Astrocyte of the hippocampus (primary cell): Measurements from ENCODE around the gene CCDC40.
"Not testable (repeated sequence)": the region's sequence is repeated elsewhere in the genome, so short reads cannot be mapped to it uniquely, and the experiment has no call there.

Experiments
- DNase-seq: peaks from one replicate; pipeline ENCODE4 v3.0.0; 2011; ENCODE audit warnings: low read depth, low spot score

Gene CCDC40

DNA sequence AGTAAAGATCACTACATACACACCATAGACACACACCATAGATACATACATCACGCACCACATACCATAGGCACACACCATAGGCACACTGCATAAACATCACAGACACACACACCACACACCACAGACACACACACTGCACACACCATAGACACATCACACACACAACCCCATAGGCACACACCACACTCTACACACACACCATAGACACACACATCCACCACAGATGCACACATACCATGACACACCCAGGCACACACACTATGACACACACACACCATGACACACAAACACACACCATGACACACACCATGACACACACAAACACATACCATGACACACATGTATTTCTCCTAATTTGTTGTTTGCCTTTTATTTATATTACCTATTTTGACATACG lies 14.8 kb upstream of the CCDC40 start:
- DNase-seq, result no peak

DNA sequence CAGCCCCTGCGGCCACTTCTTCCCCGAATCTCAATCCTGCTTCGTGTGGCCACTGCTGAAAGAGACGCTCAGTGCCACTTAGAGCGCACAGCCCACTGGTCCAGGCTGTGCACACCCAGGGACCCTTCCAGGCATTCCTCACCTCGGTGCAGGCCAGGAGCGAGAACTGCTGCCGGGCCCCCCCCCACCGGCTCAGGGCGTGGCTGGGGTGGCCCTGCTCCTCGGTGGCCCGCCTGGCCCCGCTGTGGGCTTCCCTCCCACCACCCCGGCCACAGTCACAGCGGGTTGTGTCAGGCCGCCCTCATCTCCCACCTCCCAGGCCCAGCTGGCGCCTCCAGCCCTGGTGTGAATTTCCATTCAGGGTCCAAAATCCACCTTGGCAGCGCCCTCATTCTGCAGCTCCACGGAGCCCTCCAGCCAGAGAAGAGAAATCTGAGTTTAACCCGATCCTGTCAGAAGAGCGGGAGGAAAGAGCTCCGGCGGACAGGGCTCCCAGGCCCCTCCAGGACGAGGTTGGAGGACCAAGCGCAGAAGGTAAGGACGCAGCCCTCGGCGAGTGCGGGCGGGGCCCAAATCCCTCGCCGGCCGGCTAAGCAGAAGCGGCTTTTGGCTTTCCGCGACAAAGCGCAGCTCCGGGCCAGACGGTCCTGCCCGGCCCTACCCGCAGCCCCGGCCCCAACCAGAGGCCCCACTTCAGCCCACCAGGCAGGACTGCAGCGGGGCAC lies 12.8 kb upstream of the CCDC40 start:
- no peak for DNase-seq

DNA sequence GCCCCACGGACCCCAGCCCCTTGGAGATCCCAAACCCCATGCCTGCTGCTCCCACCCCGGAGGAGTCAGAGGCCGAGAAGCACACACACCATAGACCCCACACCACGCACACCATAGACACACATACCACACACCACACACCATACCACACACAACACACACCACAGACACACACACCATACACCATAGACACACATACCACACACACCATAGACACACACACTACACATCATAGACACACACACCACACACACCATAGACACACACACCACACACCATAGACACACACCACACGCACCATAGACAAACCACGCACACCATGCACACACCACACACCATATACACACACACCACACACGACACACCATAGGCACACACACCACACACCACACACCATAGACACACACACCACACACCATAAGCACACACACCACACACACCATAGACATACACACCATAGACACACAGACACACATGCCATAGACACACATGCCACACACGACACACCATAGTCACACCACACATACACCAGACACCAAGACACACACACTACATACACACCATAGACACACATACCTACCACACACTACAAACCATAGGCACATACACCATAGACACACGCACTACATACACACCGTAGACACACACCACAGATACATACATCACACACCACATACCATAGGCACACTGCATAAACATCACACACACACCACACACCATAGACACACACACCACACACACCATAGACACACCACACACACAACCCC lies 12.1 kb upstream of the CCDC40 start:
- DNase-seq, result no peak

DNA sequence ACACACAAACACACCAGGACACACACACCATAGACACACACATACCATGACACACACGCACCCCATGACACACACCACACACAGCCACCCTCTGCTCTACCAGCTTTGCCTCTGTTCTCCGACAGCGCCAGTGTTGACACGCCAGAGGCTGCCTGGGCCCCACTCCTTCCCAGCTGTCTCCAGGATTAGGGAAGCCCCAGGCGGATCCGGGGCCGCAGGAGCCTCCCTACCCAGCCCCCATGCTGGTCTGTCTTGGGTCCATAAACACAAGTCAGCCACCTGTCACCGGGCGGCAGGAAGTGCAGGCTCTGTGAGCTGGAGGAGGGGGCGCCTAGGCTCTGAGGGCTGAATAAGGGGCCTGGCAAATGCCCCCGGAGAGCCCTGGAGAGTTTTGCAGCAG lies 11.3 kb upstream of the CCDC40 start:
- DNase-seq, result no peak

DNA sequence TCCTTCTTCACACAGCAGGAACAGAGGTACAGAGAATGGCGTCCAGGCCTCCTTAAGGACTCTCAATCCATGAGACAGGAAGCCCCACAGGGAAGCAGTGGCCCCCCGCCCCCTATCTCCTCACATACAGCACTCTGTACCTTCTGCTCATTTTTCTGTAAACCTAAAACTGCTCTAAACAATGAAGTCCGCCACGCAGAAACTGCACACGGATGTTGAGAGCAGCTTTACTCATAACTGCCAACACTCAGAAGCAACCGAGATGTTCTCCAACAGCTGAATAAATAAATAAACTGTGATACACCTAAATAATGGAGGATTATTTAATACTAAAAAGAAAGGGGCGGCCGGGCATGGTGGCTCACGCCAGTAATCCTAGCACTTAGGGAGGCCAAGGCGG lies 10.6 kb upstream of the CCDC40 start:
- DNase-seq, result no peak

- DNase-seq, result no peak
Measured at GRCh38 chr17:80026359-80027042, 9.9 kb upstream of the CCDC40 start.

DNA sequence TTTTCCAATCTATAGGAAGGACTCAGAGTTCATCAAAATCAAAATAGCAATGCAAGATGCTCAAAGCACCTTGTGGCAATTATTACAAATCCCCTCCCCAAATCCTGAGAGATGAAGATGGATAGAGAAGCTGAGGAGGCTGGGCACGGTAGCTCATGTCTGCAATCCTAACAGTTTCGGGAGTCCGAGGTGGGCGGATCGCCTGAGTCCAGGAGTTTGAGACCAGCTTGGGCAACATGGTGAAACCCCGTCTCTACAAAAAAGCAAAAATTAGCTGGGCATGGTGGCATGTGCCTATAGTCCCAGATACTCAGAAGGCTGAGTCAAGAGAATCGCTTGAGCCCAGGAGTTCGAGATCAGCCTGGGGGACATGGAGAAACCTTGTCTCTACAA lies 9.4 kb upstream of the CCDC40 start:
- no peak for DNase-seq

- peak; percentile 66 for DNase-seq
Measured at GRCh38 chr17:80028030-80028429, 8.4 kb upstream of the CCDC40 start.

DNA sequence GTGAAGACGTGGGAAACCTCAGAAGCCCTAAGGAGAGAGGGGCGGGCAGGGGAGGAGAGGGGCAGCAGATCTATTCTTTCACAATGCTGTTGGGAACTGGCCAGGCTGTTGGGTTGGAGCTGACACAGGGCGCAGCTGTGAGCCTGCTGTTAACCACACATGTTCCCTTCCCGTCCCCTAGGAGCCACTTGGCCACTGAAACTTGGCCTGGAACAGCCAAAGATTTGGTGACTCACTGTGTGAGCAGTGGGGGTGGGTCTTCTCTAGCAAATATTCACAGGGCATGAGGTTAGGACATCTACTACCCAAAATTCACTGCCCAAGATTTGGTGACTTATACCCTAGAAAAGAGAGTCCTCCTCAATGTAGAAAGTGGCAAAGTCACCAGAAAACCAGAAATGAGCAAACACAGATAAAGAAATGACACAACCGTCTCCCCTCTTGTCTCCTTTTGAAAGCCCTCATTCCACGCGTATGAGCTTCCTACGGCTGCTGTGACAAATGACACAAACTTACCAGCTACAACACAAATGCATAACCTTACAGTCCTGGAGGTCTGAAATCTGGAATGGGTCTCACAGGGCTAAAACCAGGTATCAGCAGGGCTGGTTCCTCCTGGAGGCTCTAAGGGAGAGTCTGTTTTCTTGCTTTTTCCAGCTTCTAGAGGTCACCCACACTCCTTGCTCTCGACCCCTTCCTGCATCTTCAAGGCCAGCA lies 7.0 kb upstream of the CCDC40 start:
- DNase-seq, result peak; percentile 83

DNA sequence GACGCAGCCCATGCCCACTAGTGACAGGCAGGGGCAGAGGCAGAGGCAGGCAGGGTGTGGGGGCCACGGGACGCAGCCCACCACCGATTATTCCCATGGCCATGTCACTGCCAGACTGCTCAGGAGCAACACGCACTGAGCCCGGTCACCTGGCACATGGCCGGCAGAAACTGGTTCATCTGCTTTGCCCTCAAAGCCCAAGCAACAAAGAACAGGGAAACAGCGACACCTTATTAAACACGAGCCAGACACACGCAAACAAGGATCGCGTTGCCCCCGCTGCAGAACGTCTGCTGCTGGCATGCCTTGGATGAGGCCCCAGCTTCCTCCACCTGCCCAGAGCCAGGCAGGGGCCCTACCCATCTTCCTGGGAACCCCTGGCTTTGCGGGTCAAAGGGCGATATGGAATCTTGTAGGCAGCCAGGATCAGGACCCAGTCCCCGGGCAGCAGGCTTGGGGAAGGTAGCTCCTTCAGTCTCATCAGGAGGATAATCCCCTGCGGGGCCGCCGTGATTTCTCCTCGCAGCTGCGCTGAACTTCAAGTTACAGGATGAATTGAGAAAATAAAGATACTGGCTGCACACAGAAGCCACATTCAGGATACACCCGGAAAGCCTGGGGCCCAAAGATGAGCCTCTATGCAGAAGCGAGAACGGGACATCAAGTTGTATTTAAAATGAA lies 5.6 kb upstream of the CCDC40 start:
- DNase-seq, result no peak

DNA sequence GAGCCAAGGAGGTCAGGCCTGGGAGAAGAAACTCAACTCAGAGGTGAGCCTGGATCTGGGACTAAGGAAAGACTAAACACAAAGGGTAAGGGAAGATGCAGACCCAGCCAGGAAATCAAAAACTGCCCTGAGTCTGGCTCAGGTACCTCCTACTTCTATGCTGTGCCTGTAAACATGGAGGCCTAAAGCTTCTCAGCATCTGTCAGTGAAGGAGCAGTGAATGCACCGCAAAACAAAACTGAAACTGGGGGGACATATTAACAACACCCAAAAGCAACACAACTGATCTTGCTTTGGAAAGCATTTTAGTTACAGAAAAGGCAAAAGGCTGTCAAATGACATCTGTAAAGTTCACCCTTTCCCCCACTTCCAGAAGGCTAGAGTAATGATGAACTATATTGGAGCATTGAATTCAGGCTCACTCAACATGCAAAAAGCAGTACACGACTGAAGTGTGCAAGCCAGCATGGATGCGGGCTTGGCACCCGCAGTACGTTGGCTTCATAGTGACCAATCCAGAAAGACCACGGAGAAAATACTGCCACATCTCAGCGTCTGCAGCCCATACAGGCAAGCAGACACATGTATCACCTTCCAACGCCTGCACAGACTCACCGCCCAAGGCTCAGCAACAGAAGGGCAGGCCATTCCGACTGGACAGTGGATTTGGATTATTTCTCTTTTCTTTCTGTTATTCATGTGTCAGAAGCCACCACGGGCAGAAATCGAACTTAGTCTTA lies 4.6 kb upstream of the CCDC40 start:
- DNase-seq, result no peak

DNA sequence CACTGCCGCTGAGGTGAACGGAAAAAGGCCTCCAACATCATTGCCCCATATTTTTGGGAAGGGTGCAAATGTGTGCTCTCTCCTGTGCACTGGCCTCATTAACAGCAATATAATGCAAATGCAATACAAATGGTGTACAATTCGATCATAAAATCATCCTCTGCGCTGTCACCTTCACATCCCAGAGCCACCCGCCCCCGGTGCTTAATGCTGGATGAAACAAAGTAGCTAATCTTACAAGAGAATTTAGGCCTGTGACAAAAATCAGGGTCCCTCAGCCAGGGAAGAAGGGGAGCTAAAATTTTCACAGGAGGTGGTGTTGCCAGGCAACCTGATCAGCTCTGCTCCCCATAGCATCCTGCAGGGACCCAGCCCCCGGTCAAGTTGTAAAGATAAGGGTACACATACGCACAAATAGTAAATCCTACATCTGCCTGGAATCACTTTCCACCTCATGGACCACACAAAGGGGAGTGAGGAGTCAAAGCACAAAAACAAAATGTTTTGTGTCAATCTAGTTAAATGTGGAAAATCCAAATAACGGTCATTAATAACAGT lies 3.7 kb upstream of the CCDC40 start:
- no peak for DNase-seq

DNA sequence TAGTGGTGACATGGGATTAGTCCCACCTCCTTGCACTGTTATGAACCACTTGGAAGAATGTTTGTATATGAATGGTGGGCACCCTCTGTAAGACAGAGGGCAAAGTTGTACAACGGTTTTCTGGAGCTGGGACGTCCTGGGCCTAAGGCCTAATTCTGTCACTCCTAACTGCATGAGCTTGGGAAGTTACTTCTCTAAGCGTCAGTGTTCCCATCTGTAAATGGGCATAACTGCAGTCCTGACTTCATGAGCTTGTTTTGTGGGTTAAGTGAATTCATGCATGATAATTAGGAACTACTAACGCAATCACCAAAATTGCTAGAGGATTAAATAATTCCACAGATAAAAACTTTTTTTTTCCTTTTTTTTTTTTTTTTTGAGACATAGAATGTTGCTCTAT lies 2.6 kb upstream of the CCDC40 start:
- DNase-seq, result no peak

- DNase-seq, result peak; percentile 60
Measured at GRCh38 chr17:80034791-80035686, 1.4 kb upstream of the CCDC40 start.

DNA sequence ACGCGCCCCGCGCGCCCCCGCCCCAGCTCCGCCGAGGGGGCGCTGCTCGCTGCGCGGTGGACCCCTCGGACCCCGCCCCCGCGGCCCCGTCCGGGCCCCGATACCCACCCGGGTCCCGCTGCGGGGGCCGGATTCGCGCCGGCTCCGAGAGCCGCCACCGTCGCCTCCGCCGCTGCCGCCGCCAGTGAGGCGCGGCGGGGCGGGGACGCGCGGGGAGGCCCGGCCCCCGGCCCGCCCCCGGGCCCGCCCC lies 830 bp upstream of the CCDC40 start, which contains the start of gene TBC1D16:
TBC1D16 (minus strand) TSS at position 186 of the 250 bp plus-strand sequence. CDS start 22,325 bp downstream, outside the sequence.
- no peak for DNase-seq

DNA sequence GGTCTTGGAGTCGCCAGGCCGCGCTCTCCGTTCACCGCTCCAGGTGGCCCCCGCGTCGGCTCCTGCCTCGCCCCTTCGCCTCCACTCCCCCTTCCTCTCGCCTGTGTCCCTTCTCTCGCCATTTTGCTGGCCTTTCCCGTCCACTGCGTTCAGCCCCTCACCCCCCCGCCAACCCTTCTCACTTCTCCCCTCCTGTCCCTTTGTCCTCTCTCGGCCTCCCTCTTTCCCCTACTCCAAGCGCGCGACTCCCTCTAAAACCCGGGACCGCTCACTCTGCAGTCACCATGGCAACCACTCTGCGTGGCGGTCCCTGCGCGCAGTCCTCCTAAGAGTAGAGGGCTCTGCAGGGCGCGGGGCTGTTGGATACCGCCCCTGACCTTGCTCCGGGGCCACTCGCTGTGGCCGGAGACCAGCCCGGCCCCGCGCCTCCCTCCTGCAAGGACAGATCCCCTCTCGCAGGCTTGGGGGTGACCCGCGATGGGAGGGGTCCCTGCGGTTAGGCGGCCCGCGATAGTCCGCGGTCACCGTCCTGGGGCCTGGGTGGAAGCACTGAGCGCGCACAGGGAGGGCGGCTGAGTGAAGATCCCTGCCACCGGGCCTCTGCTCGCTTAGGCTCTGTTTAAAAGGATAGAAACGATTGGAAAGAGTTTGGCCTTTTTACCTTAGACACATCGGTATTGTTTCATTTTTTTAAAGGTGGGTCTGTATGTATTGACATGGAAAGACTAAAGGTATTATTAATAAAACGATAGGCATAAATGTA lies 454 bp downstream of the CCDC40 start:
- no peak for DNase-seq

DNA sequence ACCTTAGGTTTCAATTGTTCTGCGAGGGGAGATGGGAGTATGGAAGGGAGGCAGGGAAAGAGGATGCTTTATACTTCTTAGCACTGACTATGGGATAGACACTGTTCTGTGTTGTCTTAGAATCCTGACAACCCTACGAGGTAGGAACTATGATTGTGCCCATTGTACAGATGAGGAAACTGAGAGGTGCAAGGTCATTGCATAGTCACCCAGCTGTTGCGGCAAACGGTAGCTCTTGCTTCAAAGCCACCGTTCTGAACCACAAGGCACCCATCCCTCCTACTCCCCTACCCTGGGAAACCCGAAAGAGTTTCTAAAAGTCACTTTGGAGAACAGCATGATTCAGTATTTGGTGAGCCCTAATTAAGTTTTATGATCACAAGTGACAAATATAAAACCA lies 7.5 kb downstream of the CCDC40 start:
- DNase-seq, result no peak

- DNase-seq, result no peak
Measured at GRCh38 chr17:80045703-80046102, 9.3 kb downstream of the CCDC40 start.

- not testable (repeated sequence) for DNase-seq
Measured at GRCh38 chr17:80046709-80047108, 10.3 kb downstream of the CCDC40 start.
